Heart left ventricle (tissue), 16 donors: ENCODE data around the gene MVK. TPM values are rescaled to one million over a fixed set of nuclear protein-coding genes. Genes with fewer than 3 reads are reported as not detected.

ENCODE experiments used
- ATAC-seq, 4 donors: fragments of 200-7000 bp; cut with Tn5 transposase; one replicate each; pipeline ENCODE4 v1.9.1; 2020 to 2022; ENCODE audit warnings: moderate library complexity in 4 of 4, mild to moderate bottlenecking in 3 of 4, moderate number of reproducible peaks in 1 of 4
- DNase-seq, 5 donors: peaks; one replicate each; pipeline ENCODE4 v3.0.0-alpha.2; 2020
- H3K27ac ChIP-seq, 12 donors: fragments of 200-600 bp; sonication (generic) in 4 of 12; one replicate each; pipeline versions ENCODE4 v1.5.0 to v1.8.0; 2016 to 2022; ENCODE audit warnings: mild to moderate bottlenecking in 2 of 12
- H3K27me3 ChIP-seq, 9 donors: fragments of 200-600 bp; sonication (generic) in 2 of 9; one replicate each; pipeline versions ENCODE4 v1.5.1 to v1.8.0; 2016 to 2022; ENCODE audit warnings: mild to moderate bottlenecking in 3 of 9
- H3K36me3 ChIP-seq, 9 donors: fragments of 200-600 bp; sonication (generic) in 2 of 9; one replicate each; pipeline versions ENCODE4 v1.5.0 to v1.8.0; 2018 to 2022; ENCODE audit warnings: mild to moderate bottlenecking in 2 of 9
- H3K4me1 ChIP-seq, 12 donors: fragments of 200-600 bp; sonication (generic) in 4 of 12; one replicate each; pipeline versions ENCODE4 v1.5.0 to v1.8.0; 2016 to 2022; ENCODE audit warnings: mild to moderate bottlenecking in 3 of 12
- H3K4me3 ChIP-seq, 12 donors: fragments of 200-600 bp; sonication (generic) in 4 of 12; one replicate each; pipeline versions ENCODE4 v1.5.0 to v1.8.0; 2017 to 2022; ENCODE audit warnings: mild to moderate bottlenecking in 9 of 12, moderate library complexity in 4 of 12
- H3K9me3 ChIP-seq, 12 donors: fragments of 200-600 bp; sonication (generic) in 4 of 12; one replicate each; pipeline versions ENCODE4 v1.5.0 to v1.8.0; 2016 to 2022; ENCODE audit warnings: mild to moderate bottlenecking in 1 of 12
- CTCF ChIP-seq, 12 donors: fragments of 200-600 bp; sonication (generic) in 4 of 12; IDR thresholded peaks; one replicate each; pipeline versions ENCODE4 v1.5.0 to v1.8.0; 2018 to 2022; ENCODE audit warnings: antibody characterized with exemption in 12 of 12, mild to moderate bottlenecking in 5 of 12
- POLR2A ChIP-seq, 2 donors: fragments of 450-650 bp; IDR thresholded peaks; one replicate each; pipeline ENCODE4 v1.6.1; 2017; ENCODE audit warnings: antibody characterized with exemption in 2 of 2, mild to moderate bottlenecking in 2 of 2, moderate library complexity in 2 of 2
- WGBS, 4 donors: extraction: QIAGEN DNeasy Blood & Tissue Kit in 2 of 4; methylation state at CpG; one replicate each; pipeline versions ENCODE4 v1.1.5 to v1.1.7; 2013 to 2018; 5-methylcytosine and 5-hydroxymethylcytosine counted together
- intact Hi-C, 10 donors: fragments of 100-400 bp; cut with DNase I; formaldehyde crosslinking; loops; one replicate each; pipeline versions ENCODE4 v1.11.1 to v1.14.2; 2022
- polyA plus RNA-seq, 2 donors: library from polyadenylated mRNA; stranded (reverse); fragments of 200-250 nt; gene quantifications; one replicate each; pipeline ENCODE4 v1.2.3, GENCODE V29; 2013
- total RNA-seq, 9 donors: library from RNA; depleted of rRNA in 2 of 9; stranded (reverse); fragments of >200 nt in 2 of 9; fragmentation: NEBNext Ultra II Directional in 3 of 9; extraction: Animal tissue kit (Norgen Biotek cat#: 25700) in 3 of 9; gene quantifications; one replicate each; pipeline versions ENCODE4 v1.1.0 to v1.2.4, GENCODE V29; 2016 to 2023
- donor health status: ischemic (EF 13 %, LVEDD 7.1; RV severe dilation, severe dysfunction).
- donor health status: healthy with polysubstance abuse.
- donor health status: DM: no; HTN: yes; CAD: no.
- donor health status: DM: no; HTN: no; CAD: no.
- donor health status: ischemic (EF 25% LVEDD 6.9; RV normal size, moderate dysfunction).
- donor health status: ischemic (EF 25% LVEDD 5.7; RV mildly dilated, moderate dysfunction).
- donor health status: healthy.
- donor health status: DM: yes; HTN: yes; CAD: no.
- donor health status: ischemic (EF 35%, LVEDD 5.7; RV mildly dilated, moderate dysfunction).
- donor health status: nonischemic (EF 11% LVEDD 7.7; RV severe dilation, severe dysfunction).
- donor health status: DM: yes; HTN: yes; CAD: no.
- donor health status: PGD.
- donor health status: ischemic (EF 29% LVEDD 5.4; RV normal size, mild dysfunction).
- donor health status: nonischemic (EF 23%, LVEDD 6.1; RV moderate dilation, normal function).

Gene MVK
- total and polyA plus RNA-seq, 11 donors: 7.9 to 14.9 (median 10.1) TPM

DNA sequence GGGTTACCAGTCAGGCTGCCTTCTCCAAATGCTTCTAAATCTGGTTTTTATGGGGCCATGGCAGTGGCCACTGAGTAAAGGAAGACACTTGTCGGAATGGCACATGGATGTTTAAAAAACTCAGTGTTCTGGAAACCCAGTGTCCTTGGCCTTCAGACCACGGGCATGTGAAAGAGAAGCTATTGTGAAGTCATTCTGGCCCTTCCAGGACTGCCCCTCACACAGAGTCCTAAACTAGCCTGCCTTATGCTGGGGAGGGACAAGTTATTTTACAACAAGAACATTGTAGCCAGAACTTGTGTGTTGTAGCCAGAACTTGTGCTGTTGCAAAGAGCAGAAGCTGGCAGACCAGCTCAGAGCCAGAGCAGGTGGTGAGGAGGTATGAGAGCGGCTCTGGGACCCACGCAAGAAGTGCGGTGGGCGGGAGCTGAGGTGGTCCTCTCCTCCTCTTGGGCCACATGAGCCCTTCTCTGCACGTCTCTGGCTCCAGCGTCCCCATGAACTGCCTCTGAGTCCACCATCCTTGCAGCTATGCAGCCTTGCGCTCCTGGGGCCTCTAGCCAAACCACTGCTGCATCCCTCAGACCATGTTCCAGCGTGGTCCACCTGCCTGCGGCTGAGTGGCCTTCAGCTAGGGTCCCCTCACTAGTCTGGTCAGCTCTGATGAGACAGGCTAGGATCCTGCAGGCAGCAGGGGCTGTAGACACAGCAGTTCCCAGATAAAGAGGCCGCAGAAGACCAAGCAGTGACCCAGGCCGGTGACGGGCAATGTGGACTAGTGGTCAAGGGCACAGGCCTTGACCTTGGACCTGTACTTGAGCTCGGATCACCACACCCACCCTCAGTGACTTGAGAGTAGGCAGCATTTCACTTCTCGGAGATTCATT, 32.8 kb upstream of the MVK start:
- H3K4me3 ChIP-seq: no peak overlapping the region
- DNase-seq (peak in 1 of 5 donors; percentile 14), ATAC-seq (no peak)
- WGBS, 4 donors: 86 to 93% (median 92%) methylated on average over 15 to 16 of the region's 16 CpGs
- H3K36me3 ChIP-seq: peaks cover 0 to 13% (median 8%) of the 10 kb centered on the region in 9 donors
- H3K27ac ChIP-seq: no peak overlapping the region
- H3K4me1 ChIP-seq: peaks cover 0 to 13% (median 7%) of the 10 kb centered on the region in 12 donors
- no peaks in the 10 kb centered on the region for H3K27me3 ChIP-seq
- TF ChIP-seq CTCF (IDR thresholded peaks at IDR 0.05): no peak
- TF ChIP-seq POLR2A (IDR thresholded peaks at IDR 0.05): no peak
- H3K9me3 ChIP-seq: no peaks in the 10 kb centered on the region
- intact Hi-C loops: no loop called here

- TF ChIP-seq CTCF (IDR thresholded peaks at IDR 0.05) (no peak), POLR2A (IDR thresholded peaks at IDR 0.05) (no peak)
- H3K27ac ChIP-seq: no peak overlapping the region
- 67 to 78% (median 70%) methylated on average over 4 of the region's 4 CpGs for WGBS, 4 donors
- DNase-seq (no peak), ATAC-seq (no peak)
- intact Hi-C loops: no loop called here
- H3K36me3 ChIP-seq: peaks cover 0 to 7% (median 3%) of the 10 kb centered on the region in 9 donors
- no peak overlapping the region for H3K4me3 ChIP-seq
- H3K4me1 ChIP-seq: peaks cover 0 to 13% (median 7%) of the 10 kb centered on the region in 12 donors
- H3K27me3 ChIP-seq: no peaks in the 10 kb centered on the region
- H3K9me3 ChIP-seq: no peaks in the 10 kb centered on the region
Observed at GRCh38 chr12:109541413-109541726, 32.2 kb upstream of the MVK start.

- ATAC-seq: no peak
- Histone ChIP-seq H3K9me3 (no peaks in the 10 kb centered on the region), H3K4me3 (no peak overlapping the region), H3K27ac (no peak overlapping the region), H3K27me3 (no peaks in the 10 kb centered on the region), H3K36me3 (peaks cover 0 to 5% (median 0%) of the 10 kb centered on the region in 9 donors), H3K4me1 (peaks cover 0 to 13% (median 7%) of the 10 kb centered on the region in 12 donors)
- WGBS, 4 donors: 80 to 96% (median 90%) methylated on average over 2 of the region's 2 CpGs
- TF ChIP-seq POLR2A (IDR thresholded peaks at IDR 0.05) (no peak), CTCF (IDR thresholded peaks at IDR 0.05) (no peak)
- DNase-seq: no peak
- intact Hi-C loops: no loop called here
Observed at GRCh38 chr12:109542014-109542413, 31.6 kb upstream of the MVK start.

DNA sequence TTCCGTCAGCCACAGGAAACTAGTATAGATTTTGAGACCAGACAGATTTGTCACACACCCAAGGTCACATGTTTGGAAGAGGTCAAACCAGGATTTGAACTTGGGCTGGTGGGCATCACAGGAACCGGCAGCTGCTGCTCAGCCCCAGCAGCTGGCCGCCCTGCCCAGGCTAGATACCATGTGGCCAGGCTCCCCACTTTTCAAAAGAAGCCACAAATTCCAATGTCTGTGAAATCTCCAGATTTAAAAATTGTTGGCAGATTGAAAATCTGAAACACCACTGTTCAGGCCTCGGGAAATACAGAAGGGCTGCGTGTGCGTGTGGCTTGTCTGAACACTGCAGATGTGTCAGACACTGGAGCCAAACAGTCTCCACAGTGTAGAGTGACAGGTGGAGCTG, 30.7 kb upstream of the MVK start:
- Histone ChIP-seq H3K4me1 (peaks cover 0 to 13% (median 7%) of the 10 kb centered on the region in 12 donors), H3K27me3 (peaks cover 0 to 6% (median 0%) of the 10 kb centered on the region in 9 donors), H3K4me3 (no peak overlapping the region), H3K27ac (no peak overlapping the region), H3K9me3 (no peaks in the 10 kb centered on the region), H3K36me3 (peaks cover 0 to 5% (median 0%) of the 10 kb centered on the region in 9 donors)
- intact Hi-C loops: no loop called here
- 84 to 93% (median 91%) methylated on average over 6 of the region's 6 CpGs for whole genome bisulfite sequencing, 4 donors
- ATAC-seq (no peak), DNase-seq (no peak)
- no peak for TF ChIP-seq POLR2A (IDR thresholded peaks at IDR 0.05)
- no peak for TF ChIP-seq CTCF (IDR thresholded peaks at IDR 0.05)
